Liver (tissue), 9 donors: ENCODE measurements around the gene SPATA2L. TPM values are rescaled to one million over a fixed set of nuclear protein-coding genes. Genes with fewer than 3 reads are reported as not detected.

Source experiments
- DNase-seq: peaks from one replicate; pipeline ENCODE4 v3.0.0-alpha.2; 2017; ENCODE audit warnings: low spot score
- H3K27ac ChIP-seq, 2 donors: one replicate each; pipeline ENCODE4 v1.7.0; 2013; ENCODE audit warnings: inconsistent platforms in 2 of 2, low read length in 2 of 2, control low read depth in 1 of 2, low read depth in 1 of 2, mild to moderate bottlenecking in 1 of 2
- H3K27me3 ChIP-seq, 4 donors: one replicate each; pipeline versions ENCODE4 v1.6.1 to v1.7.0; 2013; ENCODE audit warnings: low read length in 3 of 4, inconsistent platforms in 1 of 4, mild to moderate bottlenecking in 1 of 4, moderate library complexity in 1 of 4; ENCODE audit not compliant: control insufficient read depth in 4 of 4, insufficient read depth in 4 of 4
- H3K36me3 ChIP-seq, 4 donors: one replicate each; pipeline versions ENCODE4 v1.6.1 to v1.7.0; 2013; ENCODE audit warnings: low read length in 3 of 4, mild to moderate bottlenecking in 3 of 4, low read depth in 1 of 4, moderate library complexity in 1 of 4; ENCODE audit not compliant: control insufficient read depth in 4 of 4, insufficient read depth in 3 of 4
- H3K4me1 ChIP-seq, 4 donors: one replicate each; pipeline versions ENCODE4 v1.6.1 to v1.7.0; 2013; ENCODE audit warnings: low read length in 3 of 4, mild to moderate bottlenecking in 3 of 4, moderate library complexity in 1 of 4; ENCODE audit not compliant: control insufficient read depth in 4 of 4, insufficient read depth in 4 of 4
- H3K4me3 ChIP-seq, 3 donors: one replicate each; pipeline versions ENCODE4 v1.6.1 to v1.7.0; 2013; ENCODE audit warnings: low read length in 3 of 3, control low read depth in 1 of 3, low read depth in 1 of 3, mild to moderate bottlenecking in 1 of 3
- H3K9ac ChIP-seq, 2 donors: one replicate each; pipeline ENCODE4 v1.7.0; 2013; ENCODE audit warnings: low read length in 2 of 2, mild to moderate bottlenecking in 2 of 2, moderate library complexity in 2 of 2, control low read depth in 1 of 2, low read depth in 1 of 2
- H3K9me3 ChIP-seq, 4 donors: one replicate each; pipeline versions ENCODE4 v1.6.1 to v1.7.0; 2013; ENCODE audit warnings: low read length in 3 of 4; ENCODE audit not compliant: control insufficient read depth in 4 of 4
- EGR1 ChIP-seq, 2 donors: IDR thresholded peaks; 2 replicates each; pipeline ENCODE4 v1.6.1; 2016 to 2018; ENCODE audit warnings: antibody characterized with exemption in 2 of 2, low read depth in 2 of 2
- FOXA1 ChIP-seq: IDR thresholded peaks from 2 replicates; pipeline ENCODE4 v1.6.1; 2016; ENCODE audit warnings: antibody characterized with exemption
- FOXA2 ChIP-seq: IDR thresholded peaks from 2 replicates; pipeline ENCODE4 v1.6.1; 2016; ENCODE audit warnings: antibody characterized with exemption
- GABPA ChIP-seq, 2 donors: IDR thresholded peaks in 1 of 2; conservative IDR thresholded peaks in 1 of 2; 2 replicates each; pipeline ENCODE4 v1.6.1; 2016; ENCODE audit warnings: antibody characterized with exemption in 2 of 2, mild to moderate bottlenecking in 1 of 2, moderate library complexity in 1 of 2
- HNF4A ChIP-seq, 2 donors: conservative IDR thresholded peaks; 2 replicates each; pipeline ENCODE4 v1.6.1; 2016; ENCODE audit warnings: antibody characterized with exemption in 2 of 2, mild to moderate bottlenecking in 2 of 2
- HNF4G ChIP-seq: IDR thresholded peaks from 2 replicates; pipeline ENCODE4 v1.6.1; 2016; ENCODE audit warnings: antibody characterized with exemption
- NR2F2 ChIP-seq: IDR thresholded peaks from 2 replicates; pipeline ENCODE4 v1.6.1; 2016; ENCODE audit warnings: antibody characterized with exemption
- RAD21 ChIP-seq, 2 donors: IDR thresholded peaks; 2 replicates each; pipeline ENCODE4 v1.6.1; 2016; ENCODE audit warnings: antibody characterized with exemption in 2 of 2, mild to moderate bottlenecking in 2 of 2
- RXRA ChIP-seq, 2 donors: IDR thresholded peaks; 2 replicates each; pipeline ENCODE4 v1.6.1; 2017 to 2018; ENCODE audit warnings: antibody characterized with exemption in 2 of 2, mild to moderate bottlenecking in 1 of 2
- SP1 ChIP-seq: IDR thresholded peaks from 2 replicates; pipeline ENCODE4 v1.6.1; 2018; ENCODE audit warnings: antibody characterized with exemption, mild to moderate bottlenecking
- YY1 ChIP-seq: IDR thresholded peaks from 2 replicates; pipeline ENCODE4 v1.6.1; 2016; ENCODE audit warnings: antibody characterized with exemption, mild to moderate bottlenecking
- WGBS: extraction: QIAGEN DNeasy Blood & Tissue Kit; methylation state at CpG from one replicate; pipeline ENCODE4 v1.1.7; 2013; 5-methylcytosine and 5-hydroxymethylcytosine counted together
- polyA plus RNA-seq, 2 donors: library from polyadenylated mRNA; stranded (reverse) in 1 of 2; unstranded in 1 of 2; fragments of 200-250 nt in 1 of 2; fragments of >200 nt in 1 of 2; fragmentation: Nextera tagmentation in 1 of 2; extraction: Ambion mirVana in 1 of 2; gene quantifications; one replicate each; pipeline versions ENCODE4 v1.2.1 to v1.2.3, GENCODE V29; 2013 to 2015
- total RNA-seq, 2 donors: library from RNA; depleted of rRNA; stranded (reverse); fragments of >200 nt; gene quantifications; one replicate each; pipeline ENCODE4 v1.2.3, GENCODE V29; 2014
- TF ChIP-seq, protein P1 (sequence below): IDR thresholded peaks from 2 replicates; pipeline ENCODE4 v1.6.1; 2016; ENCODE audit warnings: antibody characterized with exemption
- donor health status: healthy.
- donor health status: healthy.
- donor health status: healthy.
- donor health status: healthy.
- donor health status: healthy.

SPATA2L gene
- total and polyA plus RNA-seq, 4 donors = 4.6 to 11.3 (median 6.9) TPM

DNA sequence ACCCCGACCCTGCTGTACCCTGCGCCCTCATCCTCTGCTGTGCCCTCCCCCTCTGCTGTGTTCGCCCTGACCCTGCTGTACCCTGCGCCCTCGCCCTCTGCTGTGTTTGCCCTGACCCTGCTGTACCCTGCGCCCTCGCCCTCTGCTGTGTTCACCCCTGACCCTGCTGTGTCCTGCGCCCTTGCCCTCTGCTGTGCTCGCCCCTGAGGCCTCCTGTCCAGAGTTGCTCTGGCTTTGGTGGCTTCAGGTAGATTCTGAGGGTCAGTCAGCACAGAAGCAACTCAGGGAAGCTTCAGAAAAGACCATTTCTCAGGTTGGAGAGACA, 31.4 kb upstream of the SPATA2L start:
- WGBS = 65% methylated on average over 9 of the region's 9 CpGs
- no peak overlapping the region for H3K27ac ChIP-seq
- peaks cover 34 to 75% (median 42%) of the 10 kb centered on the region in 4 donors for H3K36me3 ChIP-seq
- no peak overlapping the region for H3K9ac ChIP-seq
- TF ChIP-seq SP1 = peak; percentile 50
- TF ChIP-seq RAD21 (IDR thresholded peaks at IDR 0.05) = no peak
- peak; percentile 94 for TF ChIP-seq NR2F2
- peak; percentile 74 for TF ChIP-seq HNF4G
- TF ChIP-seq RXRA (IDR thresholded peaks at IDR 0.05) = peak; percentile 18 to 94
- TF ChIP-seq HNF4A (conservative IDR thresholded peaks at IDR 0.05) = peak; percentile 60 to 97
- peaks cover 4 to 26% (median 21%) of the 10 kb centered on the region in 4 donors for H3K4me1 ChIP-seq
- H3K4me3 ChIP-seq = no peak overlapping the region
- no peaks in the 10 kb centered on the region for H3K27me3 ChIP-seq
- DNase-seq = no peak
- no peaks in the 10 kb centered on the region for H3K9me3 ChIP-seq

DNA sequence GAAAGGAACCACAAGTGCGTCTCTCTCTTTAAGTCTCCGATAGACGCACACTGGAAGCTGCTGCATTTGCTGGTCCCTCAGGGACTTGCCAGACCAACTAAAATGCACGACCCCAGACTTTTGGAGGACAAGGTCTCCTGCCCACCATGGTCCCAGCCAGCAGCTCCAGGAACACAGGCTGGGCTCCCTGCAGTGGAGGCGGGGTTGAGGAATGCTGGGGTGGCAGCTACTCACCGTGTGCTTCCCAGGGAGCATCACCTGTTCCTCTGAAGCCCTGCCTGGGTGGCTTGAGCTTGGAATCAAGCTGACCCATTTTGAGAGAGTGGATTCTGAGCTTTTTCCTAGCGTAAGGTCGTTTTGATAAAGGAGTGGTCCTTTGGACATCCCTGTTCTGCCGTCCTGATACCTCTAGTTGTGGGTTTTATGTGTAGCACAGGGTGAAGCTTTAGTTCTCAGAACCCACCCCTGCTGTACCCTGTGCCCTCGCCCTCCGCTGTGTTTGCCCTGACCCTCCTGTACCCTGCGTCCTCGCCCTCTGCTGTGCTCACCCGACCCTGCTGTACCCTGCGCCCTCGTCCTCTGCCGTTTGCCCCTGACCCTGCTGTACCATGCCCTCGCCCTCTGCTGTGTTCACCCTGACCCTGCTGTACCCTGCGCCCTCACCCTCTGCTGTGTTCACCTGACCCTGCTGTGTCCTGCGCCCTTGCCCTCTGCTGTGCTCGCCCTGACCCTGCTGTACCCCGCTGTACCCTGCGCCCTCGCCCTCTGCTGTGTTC, 30.8 kb upstream of the SPATA2L start:
- no peak overlapping the region for H3K27ac ChIP-seq
- DNase-seq = no peak
- no peaks in the 10 kb centered on the region for H3K27me3 ChIP-seq
- 80% methylated on average over 24 of the region's 24 CpGs for WGBS
- no peak overlapping the region for H3K9ac ChIP-seq
- peaks cover 29 to 75% (median 39%) of the 10 kb centered on the region in 4 donors for H3K36me3 ChIP-seq
- peak in 1 of 2 donors; percentile 19 for TF ChIP-seq RXRA (IDR thresholded peaks at IDR 0.05)
- TF ChIP-seq, protein P1, sequence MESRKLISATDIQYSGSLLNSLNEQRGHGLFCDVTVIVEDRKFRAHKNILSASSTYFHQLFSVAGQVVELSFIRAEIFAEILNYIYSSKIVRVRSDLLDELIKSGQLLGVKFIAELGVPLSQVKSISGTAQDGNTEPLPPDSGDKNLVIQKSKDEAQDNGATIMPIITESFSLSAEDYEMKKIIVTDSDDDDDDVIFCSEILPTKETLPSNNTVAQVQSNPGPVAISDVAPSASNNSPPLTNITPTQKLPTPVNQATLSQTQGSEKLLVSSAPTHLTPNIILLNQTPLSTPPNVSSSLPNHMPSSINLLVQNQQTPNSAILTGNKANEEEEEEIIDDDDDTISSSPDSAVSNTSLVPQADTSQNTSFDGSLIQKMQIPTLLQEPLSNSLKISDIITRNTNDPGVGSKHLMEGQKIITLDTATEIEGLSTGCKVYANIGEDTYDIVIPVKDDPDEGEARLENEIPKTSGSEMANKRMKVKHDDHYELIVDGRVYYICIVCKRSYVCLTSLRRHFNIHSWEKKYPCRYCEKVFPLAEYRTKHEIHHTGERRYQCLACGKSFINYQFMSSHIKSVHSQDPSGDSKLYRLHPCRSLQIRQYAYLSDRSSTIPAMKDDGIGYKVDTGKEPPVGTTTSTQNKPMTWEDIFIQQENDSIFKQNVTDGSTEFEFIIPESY = no peak
- peaks cover 4 to 26% (median 21%) of the 10 kb centered on the region in 4 donors for H3K4me1 ChIP-seq
- no peak overlapping the region for H3K4me3 ChIP-seq
- no peaks in the 10 kb centered on the region for H3K9me3 ChIP-seq

DNA sequence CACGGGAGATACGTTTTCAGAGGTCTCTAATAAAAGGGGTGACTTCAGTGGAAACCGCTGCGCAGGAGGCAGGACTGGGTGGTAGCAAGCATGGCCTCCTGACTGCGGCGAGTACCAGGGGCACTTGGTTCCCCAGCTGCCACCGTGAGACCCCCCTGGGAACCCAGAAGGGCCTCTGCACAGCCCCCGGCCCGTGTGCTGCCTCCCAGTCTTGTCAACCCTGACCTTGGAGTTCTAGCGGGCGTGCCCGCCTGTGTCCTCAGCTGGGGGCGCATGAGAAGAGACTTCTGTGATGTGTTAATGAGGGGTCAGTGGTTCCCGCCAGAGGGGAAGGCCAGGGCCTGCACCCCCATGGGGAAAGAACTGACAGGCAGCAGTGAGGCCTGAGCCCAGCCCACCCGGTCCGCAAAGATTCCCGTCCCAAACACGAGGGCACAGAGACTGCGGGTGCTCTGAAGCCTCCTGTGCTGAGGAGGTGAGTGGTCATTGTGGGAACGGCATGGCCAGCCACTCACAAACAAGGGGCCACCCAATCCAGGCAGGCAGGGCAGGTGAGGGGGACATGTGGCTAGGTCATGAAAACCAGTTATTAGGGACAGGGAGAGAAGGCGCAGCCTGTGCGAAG, 29.2 kb upstream of the SPATA2L start:
- Histone ChIP-seq H3K27ac (no peak overlapping the region), H3K36me3 (peaks cover 21 to 67% (median 38%) of the 10 kb centered on the region in 4 donors), H3K9ac (no peak overlapping the region), H3K9me3 (no peaks in the 10 kb centered on the region), H3K4me1 (peaks cover 4 to 26% (median 21%) of the 10 kb centered on the region in 4 donors), H3K27me3 (no peaks in the 10 kb centered on the region), H3K4me3 (no peak overlapping the region)
- WGBS = 91% methylated on average over 22 of the region's 22 CpGs
- no peak for TF ChIP-seq RXRA (IDR thresholded peaks at IDR 0.05)
- no peak for TF ChIP-seq FOXA2
- no peak for TF ChIP-seq HNF4A (conservative IDR thresholded peaks at IDR 0.05)
- TF ChIP-seq EGR1 (IDR thresholded peaks at IDR 0.05; ENCODE audit: low read depth in 2 of 2) = no peak
- no peak for TF ChIP-seq YY1
- no peak for TF ChIP-seq GABPA (IDR thresholded peaks at IDR 0.05 in 1 of 2, conservative IDR thresholded peaks at IDR 0.05 in 1 of 2)
- no peak for TF ChIP-seq HNF4G
- no peak for TF ChIP-seq FOXA1
- TF ChIP-seq, protein P1 = no peak
- DNase-seq = no peak
